ENCODE measurements around the gene GALNT2. TPM values are rescaled to one million over a fixed set of nuclear protein-coding genes. Genes with fewer than 3 reads are reported as not detected.

GALNT2 gene
- total RNA-seq, 1 experiment from 2014 or later, result 62.2 TPM

- Mint-ChIP-seq H3K9me3 (ENCODE audit: unreplicated experiment) (no peaks in the 10 kb centered on the region), H3K27ac (ENCODE audit: unreplicated experiment) (no peak overlapping the region), H3K4me1 (ENCODE audit: low read depth, unreplicated experiment) (no peaks in the 10 kb centered on the region), H3K27me3 (ENCODE audit: insufficient read depth, unreplicated experiment) (no peaks in the 10 kb centered on the region), H3K36me3 (ENCODE audit: insufficient read depth, unreplicated experiment) (no peaks in the 10 kb centered on the region), H3K4me3 (ENCODE audit: unreplicated experiment) (no peak overlapping the region)
- no peaks in the 10 kb centered on the region for H3K4me1 ChIP-seq
- ChIA-PET POLR2A (no interaction called here), CTCF (no interaction called here)
- H3K9me3 ChIP-seq, result no peaks in the 10 kb centered on the region
- H3K4me3 ChIP-seq (ENCODE audit: low read depth, low read length), result no peak overlapping the region
- TF ChIP-seq, protein P1, sequence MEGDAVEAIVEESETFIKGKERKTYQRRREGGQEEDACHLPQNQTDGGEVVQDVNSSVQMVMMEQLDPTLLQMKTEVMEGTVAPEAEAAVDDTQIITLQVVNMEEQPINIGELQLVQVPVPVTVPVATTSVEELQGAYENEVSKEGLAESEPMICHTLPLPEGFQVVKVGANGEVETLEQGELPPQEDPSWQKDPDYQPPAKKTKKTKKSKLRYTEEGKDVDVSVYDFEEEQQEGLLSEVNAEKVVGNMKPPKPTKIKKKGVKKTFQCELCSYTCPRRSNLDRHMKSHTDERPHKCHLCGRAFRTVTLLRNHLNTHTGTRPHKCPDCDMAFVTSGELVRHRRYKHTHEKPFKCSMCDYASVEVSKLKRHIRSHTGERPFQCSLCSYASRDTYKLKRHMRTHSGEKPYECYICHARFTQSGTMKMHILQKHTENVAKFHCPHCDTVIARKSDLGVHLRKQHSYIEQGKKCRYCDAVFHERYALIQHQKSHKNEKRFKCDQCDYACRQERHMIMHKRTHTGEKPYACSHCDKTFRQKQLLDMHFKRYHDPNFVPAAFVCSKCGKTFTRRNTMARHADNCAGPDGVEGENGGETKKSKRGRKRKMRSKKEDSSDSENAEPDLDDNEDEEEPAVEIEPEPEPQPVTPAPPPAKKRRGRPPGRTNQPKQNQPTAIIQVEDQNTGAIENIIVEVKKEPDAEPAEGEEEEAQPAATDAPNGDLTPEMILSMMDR (IDR thresholded peaks at IDR 0.05; ENCODE audit: insufficient read depth in 1 of 2, low read depth in 1 of 2, low read length in 1 of 2, severe bottlenecking in 1 of 2, unreplicated experiment in 1 of 2), result no peak
- no peaks in the 10 kb centered on the region; the same call in 1 of the 2 replicates for H3K36me3 ChIP-seq (ENCODE audit: control insufficient read depth, insufficient read depth, low read length)
- DNase-seq, result no peak
- intact Hi-C loops (cut with micrococcal nuclease; ENCODE audit: unreplicated experiment), result no loop called here
- BruUV-seq (replicated peaks), result no TSS peak
- H3K27me3 ChIP-seq (replicated peaks; ENCODE audit: control insufficient read depth, insufficient read depth, low read length), result no peaks in the 10 kb centered on the region
These were observed 130.9 kb downstream of the GALNT2 start for GRCh38 chr1:230197644-230198567.

DNA sequence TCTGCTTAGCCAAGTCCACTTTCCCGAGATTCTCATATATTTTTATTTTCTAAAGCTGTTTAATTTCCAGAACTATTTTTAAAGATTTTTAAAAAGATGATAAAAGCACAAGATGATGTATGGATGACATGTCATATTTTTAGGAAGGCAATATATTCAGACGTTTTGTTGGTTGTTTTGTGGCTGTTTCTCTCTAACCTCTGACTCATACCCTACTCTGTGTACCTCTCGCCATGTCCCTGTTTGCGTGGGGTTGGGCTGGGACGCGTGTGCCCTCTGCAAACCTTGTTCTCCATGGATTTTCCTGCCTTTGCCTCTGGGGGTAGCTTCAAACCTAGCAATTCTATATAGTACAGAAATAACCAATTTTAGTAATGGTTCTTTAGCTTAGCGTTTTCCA lies 132.0 kb downstream of the GALNT2 start:
- Mint-ChIP-seq H3K9me3 (ENCODE audit: unreplicated experiment) (no peaks in the 10 kb centered on the region), H3K4me3 (ENCODE audit: unreplicated experiment) (no peak overlapping the region), H3K27ac (ENCODE audit: unreplicated experiment) (no peak overlapping the region), H3K36me3 (ENCODE audit: insufficient read depth, unreplicated experiment) (no peaks in the 10 kb centered on the region), H3K27me3 (ENCODE audit: insufficient read depth, unreplicated experiment) (no peaks in the 10 kb centered on the region), H3K4me1 (ENCODE audit: low read depth, unreplicated experiment) (no peaks in the 10 kb centered on the region)
- intact Hi-C loops (cut with micrococcal nuclease; ENCODE audit: unreplicated experiment), result no loop called here
- no peak for DNase-seq
- H3K36me3 ChIP-seq (ENCODE audit: control insufficient read depth, insufficient read depth, low read length), result no peaks in the 10 kb centered on the region; the same call in 1 of the 2 replicates
- H3K4me3 ChIP-seq (ENCODE audit: low read depth, low read length), result no peak overlapping the region
- H3K27me3 ChIP-seq (replicated peaks; ENCODE audit: control insufficient read depth, insufficient read depth, low read length), result no peaks in the 10 kb centered on the region
- no peaks in the 10 kb centered on the region for H3K4me1 ChIP-seq
- no peaks in the 10 kb centered on the region for H3K9me3 ChIP-seq
- no TSS peak for BruUV-seq (replicated peaks)
- TF ChIP-seq, protein P1 (IDR thresholded peaks at IDR 0.05; ENCODE audit: insufficient read depth in 1 of 2, low read depth in 1 of 2, low read length in 1 of 2, severe bottlenecking in 1 of 2, unreplicated experiment in 1 of 2), result no peak
- POLR2A ChIA-PET, result no interaction called here
- CTCF ChIA-PET, result no interaction called here

DNA sequence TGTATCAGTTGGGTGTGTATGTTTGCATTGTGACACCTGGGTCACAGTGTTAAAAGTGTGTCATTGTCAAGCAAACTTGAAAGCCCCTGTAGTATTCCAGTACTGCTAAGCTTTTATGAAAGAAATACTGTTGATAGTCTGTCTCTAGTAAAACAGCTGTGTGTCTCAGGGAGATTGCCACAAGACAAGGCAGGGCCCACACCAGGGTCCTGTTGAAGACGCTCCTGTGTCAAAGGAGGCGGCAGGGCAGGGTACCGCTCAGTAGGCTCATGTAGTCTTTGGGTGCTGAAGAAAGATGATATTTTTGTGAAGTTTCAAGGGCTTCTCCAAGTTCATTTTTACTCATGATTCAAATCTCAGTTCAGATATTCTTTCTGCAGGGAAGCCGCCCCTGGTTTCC lies 132.5 kb downstream of the GALNT2 start:
- no peaks in the 10 kb centered on the region for H3K36me3 Mint-ChIP-seq (ENCODE audit: insufficient read depth, unreplicated experiment)
- H3K4me3 Mint-ChIP-seq (ENCODE audit: unreplicated experiment), result no peak overlapping the region
- BruUV-seq (replicated peaks), result no TSS peak

More for the DNA sequence above, 132.5 kb downstream of the GALNT2 start:
- H3K27me3 Mint-ChIP-seq (ENCODE audit: insufficient read depth, unreplicated experiment), result no peaks in the 10 kb centered on the region
- no peak overlapping the region for H3K27ac Mint-ChIP-seq (ENCODE audit: unreplicated experiment)
- no peaks in the 10 kb centered on the region for H3K4me1 Mint-ChIP-seq (ENCODE audit: low read depth, unreplicated experiment)
- Histone ChIP-seq H3K36me3 (ENCODE audit: control insufficient read depth, insufficient read depth, low read length) (no peaks in the 10 kb centered on the region; the same call in 1 of the 2 replicates), H3K9me3 (no peaks in the 10 kb centered on the region), H3K4me1 (no peaks in the 10 kb centered on the region), H3K27me3 (replicated peaks; ENCODE audit: control insufficient read depth, insufficient read depth, low read length) (no peaks in the 10 kb centered on the region), H3K4me3 (ENCODE audit: low read depth, low read length) (no peak overlapping the region)
- H3K9me3 Mint-ChIP-seq (ENCODE audit: unreplicated experiment), result no peaks in the 10 kb centered on the region
- intact Hi-C loops (cut with micrococcal nuclease; ENCODE audit: unreplicated experiment), result no loop called here
- DNase-seq, result no peak
- CTCF ChIA-PET, result no interaction called here
- POLR2A ChIA-PET, result no interaction called here
- TF ChIP-seq, protein P1 (IDR thresholded peaks at IDR 0.05; ENCODE audit: insufficient read depth in 1 of 2, low read depth in 1 of 2, low read length in 1 of 2, severe bottlenecking in 1 of 2, unreplicated experiment in 1 of 2), result no peak
